Uterus (tissue), 2 donors: ENCODE measurements around the gene TOX2.

Source experiments
- POLR2A ChIP-seq, 2 donors: fragments of 450-650 bp; IDR thresholded peaks; one replicate each; pipeline ENCODE4 v1.6.1; 2016; ENCODE audit warnings: antibody characterized with exemption in 2 of 2, mild to moderate bottlenecking in 1 of 2, moderate library complexity in 1 of 2
- TF ChIP-seq, protein P1 (sequence below), 4 experiments: fragments of 200-600 bp in 2 of 4; fragments of 450-650 bp in 2 of 4; sonication (generic) in 2 of 4; IDR thresholded peaks; one replicate each; pipeline ENCODE4 v1.5.1; 2016 to 2019; ENCODE audit warnings: antibody characterized with exemption in 4 of 4, mild to moderate bottlenecking in 2 of 4, moderate library complexity in 1 of 4

GRCh38 chr20:44110816-44111568, 196.3 kb downstream of the TOX2 start:
- TF ChIP-seq, protein P1, sequence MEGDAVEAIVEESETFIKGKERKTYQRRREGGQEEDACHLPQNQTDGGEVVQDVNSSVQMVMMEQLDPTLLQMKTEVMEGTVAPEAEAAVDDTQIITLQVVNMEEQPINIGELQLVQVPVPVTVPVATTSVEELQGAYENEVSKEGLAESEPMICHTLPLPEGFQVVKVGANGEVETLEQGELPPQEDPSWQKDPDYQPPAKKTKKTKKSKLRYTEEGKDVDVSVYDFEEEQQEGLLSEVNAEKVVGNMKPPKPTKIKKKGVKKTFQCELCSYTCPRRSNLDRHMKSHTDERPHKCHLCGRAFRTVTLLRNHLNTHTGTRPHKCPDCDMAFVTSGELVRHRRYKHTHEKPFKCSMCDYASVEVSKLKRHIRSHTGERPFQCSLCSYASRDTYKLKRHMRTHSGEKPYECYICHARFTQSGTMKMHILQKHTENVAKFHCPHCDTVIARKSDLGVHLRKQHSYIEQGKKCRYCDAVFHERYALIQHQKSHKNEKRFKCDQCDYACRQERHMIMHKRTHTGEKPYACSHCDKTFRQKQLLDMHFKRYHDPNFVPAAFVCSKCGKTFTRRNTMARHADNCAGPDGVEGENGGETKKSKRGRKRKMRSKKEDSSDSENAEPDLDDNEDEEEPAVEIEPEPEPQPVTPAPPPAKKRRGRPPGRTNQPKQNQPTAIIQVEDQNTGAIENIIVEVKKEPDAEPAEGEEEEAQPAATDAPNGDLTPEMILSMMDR (IDR thresholded peaks at IDR 0.05), result no peak
- no peak for TF ChIP-seq POLR2A (IDR thresholded peaks at IDR 0.05)
